ENCODE results near the gene PLEKHA8.

Gene PLEKHA8

GRCh38 chr7:30026229-30027064, 1.8 kb upstream of the PLEKHA8 start, which contains the start of gene FKBP14:
FKBP14 (minus strand) TSS chr7:30026702; CDS start chr7:30026508, 194 bp downstream.
- peak; percentile 98 for DNase-seq

GRCh38 chr7:30027065-30027456, 1.2 kb upstream of the PLEKHA8 start:
- no peak for DNase-seq

DNA sequence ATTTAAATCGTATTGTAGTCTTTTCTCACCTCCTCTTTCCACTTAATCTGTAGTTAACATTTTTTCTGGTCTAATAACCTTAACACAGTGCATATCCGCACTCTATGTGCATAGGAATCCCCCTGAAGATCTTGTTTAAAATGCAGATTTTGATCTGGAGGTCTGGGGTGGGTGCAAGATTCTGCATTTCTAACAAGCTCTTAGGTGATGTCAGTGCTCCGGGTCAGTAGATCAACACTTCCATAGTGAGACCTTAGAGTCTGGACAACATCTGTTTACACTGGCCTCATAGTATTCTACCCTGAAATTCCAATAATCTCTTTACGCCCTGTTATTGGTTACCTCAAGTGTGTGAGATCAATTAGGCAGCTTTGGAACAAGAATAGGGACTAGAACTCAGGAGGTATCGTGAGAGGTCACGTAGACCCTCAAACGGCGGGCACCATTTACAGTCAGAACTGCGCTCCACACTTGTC, 434 bp upstream of the PLEKHA8 start:
- no peak for DNase-seq

- DNase-seq = peak; percentile 66
Observed at GRCh38 chr7:30028749-30029635, 780 bp downstream of the PLEKHA8 start.

DNA sequence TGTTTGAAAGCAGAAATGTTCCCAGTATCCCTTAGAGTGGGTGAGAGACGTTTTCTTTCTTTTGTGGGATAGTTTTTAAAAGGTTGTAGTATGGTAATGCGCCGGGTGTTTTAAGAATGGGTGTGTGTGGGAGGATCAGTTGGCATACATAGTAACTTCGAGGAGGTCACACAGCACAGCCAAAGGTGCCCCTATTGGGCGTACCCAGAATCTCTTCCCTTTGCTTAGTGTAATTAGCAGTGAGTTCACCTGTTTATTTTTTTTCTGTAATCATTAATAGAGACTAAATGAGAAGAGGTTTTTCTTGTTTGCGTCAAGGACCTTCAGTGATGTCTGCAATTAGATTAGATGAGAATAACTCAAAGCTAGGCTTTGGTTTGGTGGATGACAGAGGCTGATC, 1.5 kb downstream of the PLEKHA8 start:
- DNase-seq = no peak

DNA sequence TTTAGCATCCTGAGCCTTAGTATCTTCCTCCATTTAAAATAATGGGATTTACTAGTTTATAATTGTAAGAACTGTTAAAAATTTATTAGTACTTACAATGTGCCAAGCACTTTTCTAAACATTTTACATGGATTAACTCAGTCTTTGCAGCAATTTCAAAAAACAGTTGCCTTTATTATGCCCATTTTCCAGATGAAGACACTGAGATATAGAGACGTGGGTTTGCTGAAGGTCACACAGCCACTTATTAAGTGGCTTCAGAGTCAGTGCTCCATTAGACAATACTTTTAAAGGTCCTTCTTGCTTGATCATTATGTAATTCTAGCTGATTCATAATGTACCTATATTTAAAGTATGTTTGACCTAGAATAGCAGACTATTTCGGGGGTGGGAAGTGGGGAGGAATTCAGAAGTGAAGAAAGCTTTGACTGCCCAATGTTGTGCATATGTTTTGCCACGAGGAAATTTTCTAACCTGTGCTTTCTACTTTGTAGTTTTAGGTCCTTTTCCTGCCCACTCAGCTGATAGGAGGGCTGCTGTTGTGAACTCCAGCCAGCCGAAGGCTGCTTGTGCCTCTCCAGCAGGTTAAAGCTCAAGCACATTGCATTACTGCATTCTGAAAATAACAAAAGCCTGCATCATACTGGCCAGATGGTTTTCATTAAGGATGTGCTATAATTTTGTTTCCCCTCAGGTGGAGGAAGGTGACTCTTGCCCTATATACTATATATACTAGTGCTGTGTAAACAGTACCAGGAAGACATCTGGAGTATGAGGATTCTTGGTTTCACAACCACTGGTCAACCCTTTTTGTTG, 4.3 kb downstream of the PLEKHA8 start:
- DNase-seq = no peak

GRCh38 chr7:30034501-30034900, 6.3 kb downstream of the PLEKHA8 start:
- DNase-seq = no peak

DNA sequence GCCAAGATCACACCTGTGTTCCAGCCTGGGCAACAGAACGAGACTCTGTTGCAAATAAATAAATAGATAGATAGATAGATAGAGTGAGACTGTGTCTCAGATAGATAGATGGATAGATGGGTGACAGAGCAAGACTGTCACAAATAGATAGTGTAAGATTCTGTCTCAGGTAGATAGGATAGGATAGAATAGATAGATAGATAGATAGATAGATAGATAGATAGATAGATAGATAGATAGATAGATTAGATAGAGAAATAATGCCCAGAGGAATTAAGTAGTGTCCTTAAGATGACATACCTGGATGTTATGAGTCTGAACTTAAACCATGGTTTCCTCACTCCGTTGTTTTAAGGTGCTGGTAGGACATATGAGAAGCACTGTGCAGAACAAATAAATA, 8.0 kb downstream of the PLEKHA8 start:
- DNase-seq = no peak

- no peak for DNase-seq
Observed at GRCh38 chr7:30038196-30038980, 10.2 kb downstream of the PLEKHA8 start.

- no peak for DNase-seq
Observed at GRCh38 chr7:30040938-30041337, 12.7 kb downstream of the PLEKHA8 start.

DNA sequence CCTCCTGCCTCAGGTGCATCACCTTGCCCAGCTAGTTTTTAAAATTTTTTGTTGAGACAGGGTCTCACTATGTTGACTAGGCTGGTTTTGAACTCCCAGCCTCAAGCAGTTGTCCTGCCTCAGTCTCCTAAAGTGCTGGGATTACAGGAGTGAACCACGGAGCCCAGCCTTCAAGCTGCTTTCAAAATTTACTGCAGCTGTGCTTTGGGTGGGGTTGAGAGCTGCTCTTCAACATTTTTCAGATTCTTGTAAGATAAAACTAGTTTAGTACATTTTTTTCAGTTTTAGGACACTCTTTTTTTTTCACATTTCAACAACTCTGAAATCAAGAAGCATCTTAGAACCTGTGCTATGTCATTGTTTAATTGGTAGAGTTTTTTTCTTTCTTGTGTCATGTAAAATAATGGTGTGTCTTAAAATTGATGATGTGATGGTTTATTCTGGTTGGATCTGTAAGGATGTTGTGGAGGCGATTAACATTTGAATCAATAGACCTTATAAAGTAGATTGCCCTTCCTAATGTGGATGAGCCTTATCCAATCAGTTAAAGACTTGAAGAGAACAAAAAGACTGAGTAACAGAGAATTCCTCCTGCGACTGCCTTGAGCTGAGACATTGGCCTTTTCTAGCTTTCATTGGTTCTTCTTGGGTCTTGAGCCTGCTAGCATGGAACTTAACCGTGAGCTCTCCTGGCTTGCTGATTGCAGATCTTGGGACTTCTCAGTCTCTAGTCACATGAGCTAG, 13.5 kb downstream of the PLEKHA8 start:
- no peak for DNase-seq

GRCh38 chr7:30046127-30046770, 18.0 kb downstream of the PLEKHA8 start:
- DNase-seq = no peak

- no peak for DNase-seq
Observed at GRCh38 chr7:30047124-30047523, 18.9 kb downstream of the PLEKHA8 start.

- no peak for DNase-seq
Observed at GRCh38 chr7:30048582-30048981, 20.4 kb downstream of the PLEKHA8 start.

DNA sequence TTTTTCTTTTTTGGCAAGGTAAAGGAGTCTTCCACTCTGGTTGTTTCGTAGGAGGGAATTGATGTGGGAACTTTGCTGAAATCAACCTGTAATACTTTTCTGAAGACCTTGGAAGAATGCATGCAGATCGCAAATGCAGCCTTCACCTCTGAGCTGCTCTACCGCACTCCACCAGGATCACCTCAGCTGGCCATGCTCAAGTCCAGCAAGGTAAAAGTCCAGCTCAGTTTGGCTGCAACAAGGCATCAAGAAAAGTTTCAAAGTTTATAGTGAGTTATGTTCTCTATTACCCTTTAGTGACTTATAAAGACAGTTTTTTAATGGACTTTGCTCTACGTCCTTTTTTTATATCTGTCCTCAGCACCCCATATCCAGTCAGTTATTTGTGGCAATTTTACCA, 21.0 kb downstream of the PLEKHA8 start:
- DNase-seq = no peak

GRCh38 chr7:30053068-30053467, 24.9 kb downstream of the PLEKHA8 start:
- no peak for DNase-seq

GRCh38 chr7:30057741-30058140, 29.5 kb downstream of the PLEKHA8 start:
- no peak for DNase-seq

- DNase-seq = peak; percentile 3
Observed at GRCh38 chr7:30061786-30062185, 33.6 kb downstream of the PLEKHA8 start.

DNA sequence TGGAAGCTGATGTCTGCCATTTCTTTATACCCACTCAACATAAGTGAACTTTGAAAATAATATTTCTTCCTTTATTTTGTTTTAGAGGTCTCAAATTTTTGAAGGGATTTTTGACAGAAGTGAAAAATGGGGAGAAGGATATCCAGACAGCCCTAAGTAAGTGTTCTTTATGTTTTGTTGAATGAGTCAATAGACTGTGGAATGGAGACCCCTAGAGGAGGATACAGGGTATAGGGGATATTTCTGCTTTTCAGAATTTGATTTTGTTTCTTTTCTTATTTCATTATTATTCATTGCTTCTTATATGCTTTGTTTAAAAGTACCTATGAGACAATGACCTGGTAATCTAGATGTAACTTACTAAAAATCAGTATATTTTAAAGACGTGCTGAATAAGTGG, 34.4 kb downstream of the PLEKHA8 start:
- peak; percentile 30 for DNase-seq

DNA sequence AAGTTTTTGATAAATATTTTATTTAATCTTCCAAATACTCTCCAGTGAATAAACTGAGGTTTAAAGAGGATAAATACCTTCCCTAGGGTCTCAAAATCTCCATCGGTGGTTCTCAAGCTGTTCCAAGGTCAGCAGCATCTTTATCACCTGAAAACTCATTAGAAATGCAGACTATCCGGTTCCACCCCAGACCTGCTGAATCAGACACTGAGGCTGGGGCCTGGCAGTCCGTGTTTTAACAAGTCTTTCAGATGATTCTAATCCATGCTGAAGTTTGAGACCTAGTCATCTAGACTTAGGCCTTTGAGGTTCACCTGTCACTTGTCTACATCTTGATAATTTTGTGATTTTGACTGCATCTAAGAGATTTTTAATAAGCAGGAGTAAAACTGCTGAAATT, 37.5 kb downstream of the PLEKHA8 start:
- DNase-seq = no peak

DNA sequence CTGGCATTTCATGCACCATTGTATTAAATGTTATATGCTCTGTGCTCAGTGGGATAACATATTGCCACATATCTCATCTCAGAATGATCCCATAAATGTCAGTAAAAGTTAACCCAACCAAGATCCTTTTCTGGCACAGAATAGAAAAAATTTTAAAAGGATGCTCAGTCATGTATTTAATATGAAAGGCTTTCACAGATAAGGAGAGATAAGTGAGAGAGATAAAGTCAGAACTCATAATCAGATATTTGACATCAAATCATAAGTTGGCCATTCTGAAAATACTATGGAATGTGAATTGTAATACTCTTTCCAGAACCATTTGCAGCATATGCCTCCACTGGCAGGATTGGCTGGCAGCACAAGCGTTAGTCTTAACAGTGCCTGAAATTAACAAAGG, 38.5 kb downstream of the PLEKHA8 start:
- DNase-seq = no peak
